ENCODE measurements around the gene TENM3. TPM values are rescaled to one million over a fixed set of nuclear protein-coding genes. Genes with fewer than 3 reads are reported as not detected.

Gene TENM3
- total RNA-seq, 4 donors from 2014 or later, result 3.4 to 9.8 (median 6.9) TPM

- 88 to 90% methylated on average over 1 of the region's 1 CpG for WGBS, 2 donors (ENCODE audit: low coverage in 1 of 2)
- in situ Hi-C loops (cut with MboI; ENCODE audit: low pct_ligation_motif_present in 1 of 4, low pct_unique_long_range_greater_than_20kb in 1 of 4, low sequenced_read_pairs in 3 of 4) (no loop called here), intact Hi-C loops (cut with DNase I; ENCODE audit: low total_unique reads) (no loop called here)
- H3K4me3 ChIP-seq, result no peak overlapping the region
- no peaks in the 10 kb centered on the region for H3K9me3 ChIP-seq
- no peak overlapping the region for H3K27ac ChIP-seq
- H3K36me3 ChIP-seq, result no peaks in the 10 kb centered on the region
- no peaks in the 10 kb centered on the region for H3K4me1 ChIP-seq
- DNase-seq, result no peak
- no peak for TF ChIP-seq CTCF (IDR thresholded peaks at IDR 0.05)
- no peak for TF ChIP-seq POLR2AphosphoS5 (IDR thresholded peaks at IDR 0.05)
- no peak for TF ChIP-seq EP300 (IDR thresholded peaks at IDR 0.05; ENCODE audit: low read depth)
- no peak for TF ChIP-seq POLR2A (IDR thresholded peaks at IDR 0.05)
- no peaks in the 10 kb centered on the region for H3K27me3 ChIP-seq
These were observed 401.5 kb downstream of the TENM3 start for GRCh38 chr4:182644683-182645050.

- no peaks in the 10 kb centered on the region for H3K9me3 ChIP-seq
- no peaks in the 10 kb centered on the region for H3K36me3 ChIP-seq
- H3K27me3 ChIP-seq, result no peaks in the 10 kb centered on the region
- H3K4me1 ChIP-seq, result no peaks in the 10 kb centered on the region
- 89 to 100% methylated on average over 1 of the region's 1 CpG for WGBS, 2 donors (ENCODE audit: low coverage in 1 of 2)
- in situ Hi-C loops (cut with MboI; ENCODE audit: low pct_ligation_motif_present in 1 of 4, low pct_unique_long_range_greater_than_20kb in 1 of 4, low sequenced_read_pairs in 3 of 4), result no loop called here
- DNase-seq, result no peak
- H3K4me3 ChIP-seq, result no peak overlapping the region
- TF ChIP-seq CTCF (IDR thresholded peaks at IDR 0.05), result no peak
- TF ChIP-seq POLR2A (IDR thresholded peaks at IDR 0.05), result no peak
- no peak for TF ChIP-seq POLR2AphosphoS5 (IDR thresholded peaks at IDR 0.05)
- TF ChIP-seq EP300 (IDR thresholded peaks at IDR 0.05; ENCODE audit: low read depth), result no peak
- H3K27ac ChIP-seq, result no peak overlapping the region
- intact Hi-C loops (cut with DNase I; ENCODE audit: low total_unique reads), result no loop called here
These were observed 402.3 kb downstream of the TENM3 start for GRCh38 chr4:182645511-182645910.

GRCh38 chr4:182647646-182648300, 404.6 kb downstream of the TENM3 start:
- WGBS, 2 donors (ENCODE audit: low coverage in 1 of 2), result 71 to 88% methylated on average over 4 of the region's 4 CpGs
- Histone ChIP-seq H3K27ac (no peak overlapping the region), H3K4me3 (no peak overlapping the region), H3K4me1 (no peaks in the 10 kb centered on the region), H3K27me3 (no peaks in the 10 kb centered on the region), H3K9me3 (no peaks in the 10 kb centered on the region), H3K36me3 (no peaks in the 10 kb centered on the region)
- intact Hi-C loops (cut with DNase I; ENCODE audit: low total_unique reads) (no loop called here), in situ Hi-C loops (cut with MboI; ENCODE audit: low pct_ligation_motif_present in 1 of 4, low pct_unique_long_range_greater_than_20kb in 1 of 4, low sequenced_read_pairs in 3 of 4) (no loop called here)
- no peak for DNase-seq
- TF ChIP-seq CTCF (IDR thresholded peaks at IDR 0.05), result no peak
- no peak for TF ChIP-seq POLR2A (IDR thresholded peaks at IDR 0.05)
- no peak for TF ChIP-seq EP300 (IDR thresholded peaks at IDR 0.05; ENCODE audit: low read depth)
- no peak for TF ChIP-seq POLR2AphosphoS5 (IDR thresholded peaks at IDR 0.05)

GRCh38 chr4:182648766-182649165, 405.6 kb downstream of the TENM3 start:
- intact Hi-C loops (cut with DNase I; ENCODE audit: low total_unique reads) (no loop called here), in situ Hi-C loops (cut with MboI; ENCODE audit: low pct_ligation_motif_present in 1 of 4, low pct_unique_long_range_greater_than_20kb in 1 of 4, low sequenced_read_pairs in 3 of 4) (no loop called here)
- no peak for TF ChIP-seq EP300 (IDR thresholded peaks at IDR 0.05; ENCODE audit: low read depth)
- no peak for TF ChIP-seq CTCF (IDR thresholded peaks at IDR 0.05)
- no peak for TF ChIP-seq POLR2A (IDR thresholded peaks at IDR 0.05)
- TF ChIP-seq POLR2AphosphoS5 (IDR thresholded peaks at IDR 0.05), result no peak

More at GRCh38 chr4:182648766-182649165, 405.6 kb downstream of the TENM3 start:
- no peaks in the 10 kb centered on the region for H3K4me1 ChIP-seq
- no peak for DNase-seq
- H3K27ac ChIP-seq, result no peak overlapping the region
- H3K36me3 ChIP-seq, result no peaks in the 10 kb centered on the region
- no peaks in the 10 kb centered on the region for H3K27me3 ChIP-seq
- H3K4me3 ChIP-seq, result no peak overlapping the region
- no peaks in the 10 kb centered on the region for H3K9me3 ChIP-seq
